Fibroblast of gingiva (primary cell): Measurements from ENCODE around the gene ODF4.
"Not testable (repeated sequence)": the region's sequence is repeated elsewhere in the genome, so short reads cannot be mapped to it uniquely, and the experiment has no call there.

Source experiments
- DNase-seq: peaks from one replicate; pipeline ENCODE4 v3.0.0-alpha.2; 2011; ENCODE audit warnings: low read depth

ODF4 gene

GRCh38 chr17:8326511-8327302 lies 12.9 kb upstream of the ODF4 start:
- no peak for DNase-seq

GRCh38 chr17:8327303-8327649 lies 12.4 kb upstream of the ODF4 start:
- no peak for DNase-seq

- no peak for DNase-seq
Observed at GRCh38 chr17:8332128-8332527, 7.5 kb upstream of the ODF4 start.

- DNase-seq: no peak
Observed at GRCh38 chr17:8332688-8333087, 7.0 kb upstream of the ODF4 start.

- no peak for DNase-seq
Observed at GRCh38 chr17:8333281-8333680, 6.4 kb upstream of the ODF4 start.

- no peak for DNase-seq
Observed at GRCh38 chr17:8337802-8338752, 1.6 kb upstream of the ODF4 start.

GRCh38 chr17:8338753-8339140 lies 893 bp upstream of the ODF4 start:
- DNase-seq: no peak

- DNase-seq: no peak
Observed at GRCh38 chr17:8341456-8341855, 1.8 kb downstream of the ODF4 start.

- DNase-seq: no peak
Observed at GRCh38 chr17:8345052-8345690, 5.5 kb downstream of the ODF4 start.

GRCh38 chr17:8345951-8346665 lies 6.5 kb downstream of the ODF4 start:
- DNase-seq: no peak

- not testable (repeated sequence) for DNase-seq
Observed at GRCh38 chr17:8347001-8347400, 7.4 kb downstream of the ODF4 start.

- no peak for DNase-seq
Observed at GRCh38 chr17:8350339-8350738, 10.7 kb downstream of the ODF4 start.

GRCh38 chr17:8353736-8354135 lies 14.1 kb downstream of the ODF4 start:
- DNase-seq: no peak

GRCh38 chr17:8354236-8354635 lies 14.6 kb downstream of the ODF4 start:
- DNase-seq: no peak

- DNase-seq: no peak
Observed at GRCh38 chr17:8357910-8358309, 18.3 kb downstream of the ODF4 start.

GRCh38 chr17:8359769-8360168 lies 20.1 kb downstream of the ODF4 start:
- peak; percentile 72 for DNase-seq

GRCh38 chr17:8360260-8360659 lies 20.6 kb downstream of the ODF4 start:
- no peak for DNase-seq

GRCh38 chr17:8360751-8361150 lies 21.1 kb downstream of the ODF4 start:
- DNase-seq: no peak

GRCh38 chr17:8362651-8363332 lies 23.2 kb downstream of the ODF4 start:
- DNase-seq: peak; percentile 30

- peak; percentile 48 for DNase-seq
Observed at GRCh38 chr17:8365143-8365542, 25.5 kb downstream of the ODF4 start.

GRCh38 chr17:8366231-8366630 lies 26.6 kb downstream of the ODF4 start:
- DNase-seq: peak; percentile 85
